Caco-2 (cell line): ENCODE measurements around the gene DENND6B. TPM values are rescaled to one million over a fixed set of nuclear protein-coding genes. Genes with fewer than 3 reads are reported as not detected.

Experiments
- BruUV-seq: library from RNA; stranded (reverse); fragments of 400-500 nt; replicated peaks from 2 replicates; lab custom pipeline; 2021; lab: Mats Ljungman, UMichigan
- CTCF ChIA-PET: fragments of 300-600 bp; sonication (Branson Sonifier 250); formaldehyde crosslinking; loops from one replicate; lab custom pipeline; 2022; ENCODE audit warnings: antibody characterized with exemption; lab: Charles Lee
- POLR2A ChIA-PET: fragments of 300-600 bp; sonication (Branson Sonifier 250); formaldehyde crosslinking; loops from one replicate; lab custom pipeline; 2022; ENCODE audit warnings: antibody characterized with exemption; lab: Charles Lee
- DNase-seq, 2 experiments: peaks; one replicate each; pipeline versions ENCODE4 v3.0.0 to v3.0.0-alpha.2; 2020 to 2022
- H3K27me3 ChIP-seq: replicated peaks from 2 replicates; pipeline ENCODE4 v1.6.0; 2011; ENCODE audit warnings: low read length; ENCODE audit not compliant: control insufficient read depth, insufficient read depth
- H3K36me3 ChIP-seq: 2 replicates; pipeline ENCODE4 v1.5.1; 2011; ENCODE audit warnings: low read length; ENCODE audit not compliant: control insufficient read depth, insufficient read depth
- H3K4me1 ChIP-seq: fragments of 250-450 bp; sonication (Bioruptor Pico); 2 replicates; pipeline ENCODE4 v1.5.1; 2020; ENCODE audit warnings: mild to moderate bottlenecking
- H3K4me3 ChIP-seq: 2 replicates; pipeline ENCODE4 v1.5.1; 2011; ENCODE audit warnings: low read depth, mild to moderate bottlenecking, control low read depth, low read length
- H3K9me3 ChIP-seq: fragments of 250-450 bp; sonication (Bioruptor Pico); 2 replicates; pipeline ENCODE4 v1.5.1; 2020; ENCODE audit warnings: mild to moderate bottlenecking, moderate library complexity
- H3K27ac Mint-ChIP-seq: one replicate; pipeline ENCODE4 v1.8.0; 2022; ENCODE audit warnings: mixed read lengths; ENCODE audit not compliant: unreplicated experiment
- H3K27me3 Mint-ChIP-seq: one replicate; pipeline ENCODE4 v1.8.0; 2022; ENCODE audit warnings: mixed read lengths; ENCODE audit not compliant: insufficient read depth, unreplicated experiment
- H3K36me3 Mint-ChIP-seq: one replicate; pipeline ENCODE4 v1.8.0; 2022; ENCODE audit warnings: mild to moderate bottlenecking, mixed read lengths; ENCODE audit not compliant: insufficient read depth, unreplicated experiment
- H3K4me1 Mint-ChIP-seq: one replicate; pipeline ENCODE4 v1.8.0; 2022; ENCODE audit warnings: low read depth, mixed read lengths; ENCODE audit not compliant: unreplicated experiment
- H3K4me3 Mint-ChIP-seq: one replicate; pipeline ENCODE4 v1.8.0; 2022; ENCODE audit warnings: mild to moderate bottlenecking, moderate library complexity, mixed read lengths; ENCODE audit not compliant: unreplicated experiment
- H3K9me3 Mint-ChIP-seq: one replicate; pipeline ENCODE4 v1.8.0; 2022; ENCODE audit warnings: mixed read lengths; ENCODE audit not compliant: unreplicated experiment
- CTCF ChIP-seq, 2 experiments: fragments of 200-600 bp in 1 of 2; IDR thresholded peaks; 1 replicate in 1 of 2; 2 replicates in 1 of 2; pipeline versions ENCODE4 v1.5.1 to v1.8.0; 2011 to 2022; ENCODE audit warnings: antibody characterized with exemption in 1 of 2, control low read depth in 1 of 2, inconsistent platforms in 1 of 2, low read depth in 1 of 2, low read length in 1 of 2, mild to moderate bottlenecking in 1 of 2, moderate library complexity in 1 of 2; ENCODE audit not compliant: insufficient read depth in 1 of 2, severe bottlenecking in 1 of 2, unreplicated experiment in 1 of 2
- intact Hi-C: fragments of 100-400 bp; cut with micrococcal nuclease; formaldehyde crosslinking; loops from one replicate; pipeline ENCODE4 v1.10.0; 2022; ENCODE audit not compliant: unreplicated experiment
- total RNA-seq: library from RNA; stranded (reverse); gene quantifications from 2 replicates; pipeline ENCODE4 v1.2.3, GENCODE V29; 2022

The DENND6B gene
- total RNA-seq, 1 experiment from 2014 or later, result 3.4 TPM

DNA sequence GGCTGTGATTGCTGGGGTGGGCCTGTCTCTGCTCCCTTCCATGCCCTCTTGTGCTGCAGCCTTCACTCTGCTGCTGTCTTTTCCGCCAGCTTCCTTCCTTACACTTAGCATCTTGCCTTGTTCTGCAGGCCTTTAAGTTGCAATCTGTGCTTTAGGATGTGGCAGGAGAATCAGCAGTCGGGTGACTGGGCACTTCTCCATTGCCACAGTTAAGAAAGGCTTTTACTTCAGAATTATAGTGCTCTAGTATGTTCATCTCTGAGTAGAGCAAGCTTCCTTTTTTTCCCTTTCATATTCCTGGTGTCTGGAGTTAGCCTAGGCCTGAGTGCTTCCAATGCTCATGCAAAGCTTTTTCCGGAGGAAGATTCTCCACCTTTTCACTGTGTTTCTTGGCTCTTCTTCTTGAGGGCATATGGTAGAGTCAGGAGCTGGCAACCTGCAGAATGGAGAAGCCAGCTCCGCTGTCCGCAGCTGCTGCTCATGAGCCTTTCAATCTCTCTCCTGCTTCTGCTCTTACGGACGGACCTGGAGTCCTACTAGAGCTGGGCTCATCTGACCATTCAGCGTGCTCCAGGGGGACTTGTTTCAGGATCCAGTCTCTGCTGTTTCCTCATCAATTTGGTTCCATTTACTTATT lies 36.5 kb upstream of the DENND6B start:
- no peak for TF ChIP-seq CTCF (IDR thresholded peaks at IDR 0.05; ENCODE audit: insufficient read depth in 1 of 2, low read depth in 1 of 2, low read length in 1 of 2, severe bottlenecking in 1 of 2, unreplicated experiment in 1 of 2)
- no peaks in the 10 kb centered on the region for H3K9me3 Mint-ChIP-seq
- CTCF ChIA-PET, result interaction anchor here (0.6 kb wide), 1 partner anchor 33 kb away, joined by 3 read pairs; no protein-coding TSS in a partner anchor

GRCh38 chr22:50361688-50362087 lies 34.9 kb upstream of the DENND6B start:
- ChIA-PET POLR2A (no interaction called here), CTCF (no interaction called here)
- Mint-ChIP-seq H3K27ac (peak overlapping the region; percentile 43), H3K27me3 (no peaks in the 10 kb centered on the region), H3K4me1 (no peaks in the 10 kb centered on the region), H3K36me3 (peaks cover 23% of the 10 kb centered on the region), H3K9me3 (no peaks in the 10 kb centered on the region), H3K4me3 (no peak overlapping the region)
- no peaks in the 10 kb centered on the region for H3K27me3 ChIP-seq
- no peak for DNase-seq
- no peak overlapping the region for H3K4me3 ChIP-seq
- H3K9me3 ChIP-seq, result 0 out of 2 replicates have a peak, but pooled peaks cover 3% of the 10 kb centered on the region
- no peaks in the 10 kb centered on the region for H3K36me3 ChIP-seq
- intact Hi-C loops, result no loop called here
- TF ChIP-seq CTCF (IDR thresholded peaks at IDR 0.05; ENCODE audit: insufficient read depth in 1 of 2, low read depth in 1 of 2, low read length in 1 of 2, severe bottlenecking in 1 of 2, unreplicated experiment in 1 of 2), result no peak
- no peaks in the 10 kb centered on the region for H3K4me1 ChIP-seq
- BruUV-seq, result no TSS peak

More for the DNA sequence above, 36.5 kb upstream of the DENND6B start:
- Histone ChIP-seq H3K36me3 (no peaks in the 10 kb centered on the region), H3K9me3 (0 out of 2 replicates have a peak, but pooled peaks cover 3% of the 10 kb centered on the region), H3K4me1 (no peaks in the 10 kb centered on the region), H3K4me3 (no peak overlapping the region), H3K27me3 (no peaks in the 10 kb centered on the region)
- Mint-ChIP-seq H3K36me3 (peaks cover 38% of the 10 kb centered on the region), H3K4me3 (no peak overlapping the region), H3K27ac (no peak overlapping the region), H3K4me1 (no peaks in the 10 kb centered on the region), H3K27me3 (no peaks in the 10 kb centered on the region)
- no TSS peak for BruUV-seq
- intact Hi-C loops, result no loop called here
- no peak for DNase-seq
- POLR2A ChIA-PET, result no interaction called here

DNA sequence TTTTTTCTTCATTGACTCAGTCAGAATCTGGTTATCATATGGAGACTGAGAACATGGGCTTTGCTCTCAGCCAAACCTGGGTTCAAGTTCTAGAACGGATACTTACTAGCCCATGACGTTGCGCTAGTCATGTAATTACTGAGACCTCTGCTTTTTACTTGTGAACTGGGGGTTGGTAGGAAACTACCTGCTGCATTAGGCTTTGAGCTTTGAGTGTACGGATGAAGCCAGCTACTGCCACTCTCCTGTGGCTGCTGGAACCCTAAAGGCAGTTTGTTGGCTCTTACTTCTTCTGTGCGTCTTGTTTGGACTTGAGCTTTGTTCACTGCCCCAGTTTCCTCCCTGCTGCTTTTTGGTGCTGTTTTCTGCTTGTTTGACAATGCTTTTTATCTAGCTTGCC lies 34.4 kb upstream of the DENND6B start:
- no TSS peak for BruUV-seq
- DNase-seq, result no peak
- no peak for TF ChIP-seq CTCF (IDR thresholded peaks at IDR 0.05; ENCODE audit: insufficient read depth in 1 of 2, low read depth in 1 of 2, low read length in 1 of 2, severe bottlenecking in 1 of 2, unreplicated experiment in 1 of 2)
- H3K9me3 Mint-ChIP-seq, result no peaks in the 10 kb centered on the region
- Histone ChIP-seq H3K36me3 (no peaks in the 10 kb centered on the region), H3K4me1 (no peaks in the 10 kb centered on the region), H3K9me3 (0 out of 2 replicates have a peak, but pooled peaks cover 3% of the 10 kb centered on the region), H3K27me3 (no peaks in the 10 kb centered on the region), H3K4me3 (no peak overlapping the region)
- H3K4me1 Mint-ChIP-seq, result no peaks in the 10 kb centered on the region
- intact Hi-C loops, result no loop called here
- H3K27me3 Mint-ChIP-seq, result no peaks in the 10 kb centered on the region
- POLR2A ChIA-PET, result no interaction called here
- no peak overlapping the region for H3K4me3 Mint-ChIP-seq
- peaks cover 22% of the 10 kb centered on the region for H3K36me3 Mint-ChIP-seq
- CTCF ChIA-PET, result interaction anchor here (0.6 kb wide), 1 partner anchor 26 kb away, joined by 3 read pairs; no protein-coding TSS in a partner anchor
- no peak overlapping the region for H3K27ac Mint-ChIP-seq
